HG03342 (cell line): ENCODE data around the gene TRIM45.
"Not testable (repeated sequence)": the region's sequence is repeated elsewhere in the genome, so short reads cannot be mapped to it uniquely, and the experiment has no call there.

Experiments used
- ATAC-seq: cut with Tn5 transposase; IDR thresholded peaks from one replicate; pipeline ENCODE4 v1.9.1; 2021; ENCODE audit warnings: mild to moderate bottlenecking, moderate library complexity; ENCODE audit not compliant: unreplicated experiment

The TRIM45 gene

DNA sequence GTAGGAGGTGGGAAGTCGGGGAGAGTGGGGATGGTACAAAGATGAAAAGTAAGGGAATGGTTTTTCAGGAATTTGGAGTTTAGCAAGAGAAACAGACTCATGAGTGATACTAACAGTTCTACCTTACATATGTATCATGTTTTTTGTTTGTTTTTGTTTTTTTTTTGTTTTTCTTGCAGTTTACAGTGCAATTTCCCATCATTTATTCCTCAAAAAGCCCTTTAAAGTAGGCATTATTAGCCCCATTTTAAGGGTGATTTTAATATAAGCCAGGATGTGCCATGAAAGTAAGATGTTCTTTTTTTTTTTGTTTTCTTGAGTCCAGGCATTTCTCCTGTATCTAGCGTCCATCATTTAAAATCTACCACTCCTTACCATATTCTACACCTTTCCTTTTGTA, 13.8 kb upstream of the TRIM45 start:
- no peak for ATAC-seq

DNA sequence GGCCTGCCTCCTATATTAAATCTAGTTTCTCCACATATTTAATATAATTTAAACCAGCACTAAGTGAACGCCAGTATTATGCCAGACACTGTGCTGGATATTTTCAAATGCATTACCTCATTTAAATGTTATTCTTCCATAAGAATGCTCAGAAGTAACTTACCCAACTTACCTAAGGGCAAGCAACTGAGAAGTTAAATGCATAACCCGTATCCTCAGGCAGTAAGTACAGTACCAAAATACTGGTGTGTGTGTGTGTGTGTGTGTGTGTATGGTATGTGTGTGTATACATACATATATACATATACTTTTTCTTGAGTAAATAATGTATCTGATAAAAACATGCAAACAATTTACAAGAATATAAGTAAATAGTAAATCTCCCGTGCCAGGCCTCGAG, 9.0 kb upstream of the TRIM45 start:
- no peak for ATAC-seq

DNA sequence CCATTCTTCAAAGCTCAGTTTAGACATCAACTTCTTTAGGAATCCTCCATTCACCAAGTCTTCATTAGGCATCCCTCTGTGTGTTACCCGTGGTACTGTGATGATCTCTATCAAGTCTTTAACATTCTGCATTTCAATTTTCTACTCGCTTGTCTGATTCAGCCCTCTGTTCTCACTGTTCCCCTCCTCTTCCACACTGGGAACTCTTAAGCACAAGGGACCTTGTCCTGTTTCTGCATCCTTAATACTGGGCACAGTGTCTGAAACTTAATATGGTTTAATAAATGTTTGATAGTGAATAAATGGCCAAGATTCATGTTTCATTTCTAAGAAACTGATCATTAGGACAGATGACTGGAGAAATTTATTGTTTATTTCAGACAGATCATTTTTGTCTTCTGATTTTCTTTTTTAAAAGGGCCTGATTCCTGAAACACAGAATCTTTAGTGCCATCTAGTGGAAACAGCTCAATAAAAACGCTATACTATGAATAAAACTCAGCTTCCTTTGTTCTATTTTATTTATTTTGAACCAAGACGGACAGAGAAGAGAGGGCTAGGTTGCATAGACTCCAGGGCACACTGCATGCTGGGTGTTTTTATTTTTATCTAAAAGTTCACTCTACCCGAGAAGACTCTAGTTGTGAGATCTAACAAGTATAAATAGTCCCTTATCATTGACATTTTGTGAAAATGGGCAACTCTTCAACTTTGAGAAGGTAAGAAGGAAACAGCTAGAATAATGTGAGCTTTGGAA, 7.0 kb upstream of the TRIM45 start:
- no peak for ATAC-seq

DNA sequence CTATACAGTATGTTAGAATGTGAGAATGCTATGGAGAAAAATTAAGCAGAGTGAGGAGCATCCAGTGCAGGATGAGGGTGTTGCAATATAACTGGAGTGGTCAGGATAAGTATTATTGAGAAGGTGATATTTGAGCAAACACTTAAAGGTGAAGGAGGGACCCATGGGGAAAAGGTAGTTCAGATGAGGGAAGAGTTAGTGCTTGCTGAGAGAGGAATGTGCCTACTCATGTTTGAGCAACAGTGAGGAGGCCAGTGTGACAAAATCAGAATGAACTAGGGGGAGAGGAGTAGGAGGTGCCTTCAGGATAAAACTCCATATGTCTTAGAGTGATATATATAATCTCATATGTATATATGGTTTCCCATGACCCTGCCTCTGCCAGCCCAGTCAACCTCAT, 6.2 kb upstream of the TRIM45 start:
- ATAC-seq: no peak

DNA sequence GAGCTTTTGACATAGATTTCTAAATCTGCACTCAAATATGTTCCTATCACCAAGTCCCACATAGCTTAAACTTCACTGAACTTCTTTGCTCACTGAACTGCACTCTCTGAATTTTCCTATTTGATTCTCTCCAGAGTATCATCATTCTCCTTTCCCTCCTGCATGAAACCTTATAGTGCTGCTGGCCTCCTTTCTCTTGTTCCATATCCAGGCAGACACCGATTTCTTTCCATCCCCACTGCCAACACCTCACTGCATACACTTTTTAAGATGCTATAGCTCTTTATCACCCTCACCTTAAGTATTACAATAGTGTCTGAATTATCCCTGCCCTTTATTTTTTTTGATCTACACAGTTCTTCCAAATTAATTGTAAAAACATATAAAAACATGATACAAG, 3.1 kb upstream of the TRIM45 start:
- ATAC-seq: no peak

DNA sequence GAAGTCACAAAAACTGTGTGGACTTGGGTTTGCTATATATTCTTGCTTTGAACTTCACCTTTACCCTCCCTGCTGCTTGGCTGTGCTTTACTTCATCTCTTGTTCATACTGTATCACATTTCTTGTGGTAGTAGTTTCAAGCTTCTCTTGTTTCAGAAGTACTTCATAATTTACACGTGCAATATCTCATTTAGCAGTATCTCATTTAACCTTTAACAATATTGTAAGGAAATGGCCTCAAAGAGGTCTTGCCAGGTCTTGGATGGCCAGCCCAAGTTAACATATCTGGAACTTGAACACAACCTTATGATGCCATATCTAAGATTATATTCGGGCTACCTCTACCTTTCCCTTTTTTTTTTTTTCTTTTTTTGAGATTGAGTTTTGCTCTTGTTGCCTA, 1.7 kb upstream of the TRIM45 start:
- ATAC-seq: no peak

DNA sequence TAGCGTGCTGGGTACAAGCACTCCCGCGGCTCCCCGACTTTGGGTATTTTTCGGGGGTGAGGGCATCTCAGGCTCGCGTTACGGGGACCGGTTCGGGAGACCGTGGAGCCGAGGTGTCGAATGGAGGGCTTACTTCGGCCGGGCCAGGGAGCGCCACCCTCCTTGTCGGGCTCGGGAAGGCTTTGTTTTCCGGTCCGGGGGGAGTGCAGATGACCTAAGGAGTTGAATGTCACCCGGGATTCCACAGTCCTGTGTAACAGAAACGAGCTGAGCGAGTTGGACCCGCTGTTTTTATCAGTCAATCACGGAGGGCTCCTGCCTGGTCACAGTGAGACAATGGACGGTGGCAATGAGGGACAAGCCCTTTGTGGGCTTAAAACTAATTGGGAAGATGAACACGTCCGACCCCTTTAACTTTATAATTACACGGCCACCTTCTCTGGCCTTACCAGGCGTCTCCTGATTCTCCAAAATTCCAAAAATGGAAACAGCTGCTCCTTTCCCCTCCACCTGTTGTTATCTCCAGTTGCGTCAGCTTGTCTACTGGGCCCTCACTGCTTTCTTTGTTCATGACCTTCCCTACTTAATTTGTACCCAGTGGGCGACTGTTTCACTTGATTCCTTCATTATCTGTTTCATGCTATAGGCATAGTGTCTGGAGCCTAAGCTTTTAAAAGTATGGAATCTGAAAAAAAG, 929 bp upstream of the TRIM45 start:
- no peak for ATAC-seq

DNA sequence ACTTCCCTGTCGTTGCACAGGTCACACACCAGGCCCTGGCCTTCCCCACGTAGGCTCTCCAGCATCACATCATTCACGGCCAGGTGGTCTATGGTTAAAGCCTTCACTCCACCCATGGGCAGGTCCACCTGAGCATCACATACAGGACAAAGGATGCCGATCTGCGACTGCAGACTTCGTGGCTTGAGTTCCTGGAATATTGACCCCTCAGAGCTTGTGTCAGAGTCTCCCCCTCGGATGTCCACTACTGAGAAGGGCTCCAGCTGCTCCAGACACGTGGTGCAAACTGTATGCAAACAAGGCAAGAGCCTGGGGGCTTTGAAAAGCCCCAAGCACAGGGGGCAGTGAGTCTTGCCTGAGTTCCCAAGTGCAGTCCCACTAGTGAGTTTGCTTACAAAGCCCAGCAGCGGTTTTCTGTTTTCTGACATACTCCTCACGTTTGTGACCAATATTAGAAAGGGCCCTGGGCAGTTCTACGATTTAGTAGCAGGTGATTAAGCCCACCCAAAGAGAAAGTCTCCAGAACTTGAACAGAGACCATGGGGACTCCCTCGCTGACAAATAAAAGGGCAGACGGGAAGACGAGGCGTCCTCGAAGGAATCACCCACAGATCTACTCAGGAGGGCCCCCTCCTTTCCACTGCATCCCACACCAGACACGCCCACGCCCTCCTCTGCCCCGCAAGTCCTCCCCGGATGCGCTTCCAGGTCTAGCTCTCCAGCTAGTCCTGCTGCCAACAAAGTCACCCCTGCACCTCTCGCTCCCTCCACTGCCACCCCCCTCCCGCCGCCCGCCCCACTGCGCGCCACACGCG, 568 bp downstream of the TRIM45 start:
- ATAC-seq: no peak

DNA sequence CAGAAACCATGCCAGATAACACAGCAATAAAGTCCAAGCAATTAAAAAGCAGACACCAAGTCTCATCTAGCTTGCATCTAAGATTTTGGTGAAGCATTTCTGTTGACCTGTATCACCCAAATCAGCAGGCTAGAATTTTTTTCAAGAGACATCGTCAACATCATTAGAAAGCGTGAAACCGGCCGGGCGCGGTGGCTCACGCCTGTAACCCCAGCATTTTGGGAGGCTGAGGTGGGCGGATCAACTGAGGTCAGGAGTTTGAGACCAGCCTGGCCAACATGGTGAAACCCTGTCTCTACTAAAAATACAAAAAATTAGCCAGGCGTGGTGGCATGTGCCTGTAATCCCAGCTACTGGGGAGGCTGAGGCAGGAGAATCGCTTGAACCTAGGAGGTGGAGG, 2.4 kb downstream of the TRIM45 start:
- not testable (repeated sequence) for ATAC-seq

DNA sequence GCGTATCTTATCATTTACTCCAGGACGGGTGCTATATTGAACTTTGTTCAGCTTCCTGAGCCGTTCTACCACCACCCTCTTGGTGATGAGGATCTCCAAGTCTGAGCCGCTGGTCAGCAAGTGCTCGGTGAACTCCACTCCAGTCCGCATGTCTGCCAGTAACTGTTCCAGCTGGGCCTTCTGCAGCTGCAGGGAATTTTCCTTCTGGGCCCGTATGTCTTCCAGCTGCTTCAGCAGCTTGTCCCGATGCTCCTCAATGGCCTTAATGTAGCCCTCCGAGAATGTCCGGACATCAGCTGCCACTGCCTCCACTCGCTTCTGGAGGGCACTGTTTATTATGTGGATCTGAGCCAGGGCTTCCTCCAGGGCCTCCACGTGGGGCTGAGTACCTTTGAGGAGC, 3.4 kb downstream of the TRIM45 start:
- ATAC-seq: no peak

DNA sequence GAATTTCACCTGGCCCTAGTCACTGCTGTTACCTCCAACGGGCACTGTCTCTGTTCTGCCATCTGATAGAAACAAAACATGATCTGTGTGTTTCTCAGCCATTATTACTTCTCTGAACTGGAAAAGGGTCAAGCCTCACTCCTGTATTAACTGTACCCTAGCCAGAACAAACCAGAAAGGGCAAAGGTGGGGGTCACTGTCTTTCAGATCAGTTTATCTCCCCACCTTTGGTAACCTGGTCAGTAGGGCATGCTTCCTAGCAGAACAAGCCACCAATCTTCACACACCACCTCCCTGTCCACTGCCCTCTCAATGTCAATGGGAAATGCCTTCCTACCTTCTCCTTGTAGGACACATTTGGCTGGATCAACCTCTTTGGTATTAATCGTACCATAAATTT, 3.9 kb downstream of the TRIM45 start:
- ATAC-seq: no peak

DNA sequence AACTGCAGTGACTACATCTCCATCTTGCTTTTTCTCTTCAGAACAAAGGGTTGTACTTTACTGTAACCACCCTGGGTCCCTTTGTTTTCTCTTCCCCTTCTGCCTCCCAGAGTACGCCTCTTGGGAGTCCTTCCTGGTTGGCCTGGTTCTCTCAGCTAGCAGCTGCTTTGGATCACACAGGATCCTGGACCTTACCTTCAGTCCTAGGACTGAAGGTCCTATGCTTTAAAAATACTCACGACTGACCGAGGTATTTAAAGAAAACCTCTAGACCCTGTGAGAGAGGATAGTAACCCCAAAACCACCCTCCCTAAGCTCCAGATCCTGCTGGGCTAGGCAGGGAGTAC, 4.8 kb downstream of the TRIM45 start:
- no peak for ATAC-seq

DNA sequence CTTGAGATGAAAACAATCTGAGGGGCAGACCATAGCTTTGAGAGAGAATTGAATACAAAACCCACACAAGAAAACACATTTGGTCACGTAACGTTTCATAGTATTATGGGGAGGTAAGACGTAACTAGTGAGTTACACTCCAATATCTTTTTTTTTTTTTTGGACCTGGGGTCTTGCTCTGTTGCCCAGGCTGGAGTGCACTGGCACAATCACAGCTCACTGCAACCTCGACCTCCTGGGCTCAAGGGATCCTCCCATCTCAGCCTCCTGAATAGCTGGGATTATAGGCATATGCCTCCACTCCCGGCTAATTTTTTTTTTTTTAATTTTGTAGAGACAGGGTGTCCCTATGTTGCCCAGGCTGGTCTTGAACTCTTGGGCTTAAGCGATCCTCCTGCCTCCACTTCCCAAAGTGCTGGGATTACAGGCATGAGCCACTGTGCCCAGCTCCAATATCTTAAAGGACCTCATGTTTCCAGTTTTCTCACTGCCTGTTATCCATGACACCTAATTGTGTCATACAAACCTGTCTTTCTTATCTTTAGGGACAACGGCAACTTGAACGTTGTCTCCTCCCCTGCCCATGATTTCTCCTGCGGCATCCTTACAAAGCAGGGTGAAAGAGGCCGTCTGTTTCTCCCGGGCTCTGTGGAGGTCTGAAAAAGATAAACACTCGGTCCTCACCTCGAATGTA, 5.3 kb downstream of the TRIM45 start:
- no peak for ATAC-seq

DNA sequence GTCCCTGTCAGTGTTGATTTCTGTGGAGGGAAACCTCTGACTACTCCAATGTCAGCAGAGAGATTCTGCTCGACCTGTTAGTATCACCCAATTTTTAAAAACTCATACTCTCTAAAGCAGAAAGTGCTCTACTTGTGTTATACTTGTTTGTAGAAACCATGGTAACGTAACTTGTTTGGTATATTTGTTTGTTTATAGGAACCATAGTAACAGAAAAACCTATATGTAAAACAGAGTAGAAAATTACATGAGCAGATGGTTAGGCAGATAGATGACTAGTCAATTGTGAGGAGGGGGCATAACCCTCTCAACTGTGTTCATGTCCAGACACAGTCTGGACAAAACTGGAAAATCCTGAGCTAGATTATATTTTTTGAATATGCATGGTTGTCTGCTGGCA, 6.7 kb downstream of the TRIM45 start:
- ATAC-seq: no peak

DNA sequence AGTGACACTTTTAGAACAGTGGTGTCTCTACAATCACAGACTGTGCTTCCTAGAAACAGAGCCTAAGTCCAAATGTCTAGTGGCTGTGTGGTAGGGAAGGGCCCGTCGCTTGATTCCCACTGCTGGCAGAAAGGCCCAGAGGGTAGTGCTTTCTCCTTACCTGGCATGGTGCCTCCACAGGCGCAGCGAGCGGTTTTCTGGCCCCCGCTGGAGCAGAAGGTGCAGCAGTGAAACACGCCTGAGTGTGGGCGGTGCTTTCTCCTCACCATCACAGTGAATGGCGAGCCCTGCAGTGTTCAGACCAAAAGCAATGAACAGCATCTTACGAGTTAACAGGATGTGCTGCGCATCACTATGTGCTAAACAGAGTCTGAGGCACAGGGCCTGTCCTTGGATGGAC, 8.3 kb downstream of the TRIM45 start:
- ATAC-seq: no peak

DNA sequence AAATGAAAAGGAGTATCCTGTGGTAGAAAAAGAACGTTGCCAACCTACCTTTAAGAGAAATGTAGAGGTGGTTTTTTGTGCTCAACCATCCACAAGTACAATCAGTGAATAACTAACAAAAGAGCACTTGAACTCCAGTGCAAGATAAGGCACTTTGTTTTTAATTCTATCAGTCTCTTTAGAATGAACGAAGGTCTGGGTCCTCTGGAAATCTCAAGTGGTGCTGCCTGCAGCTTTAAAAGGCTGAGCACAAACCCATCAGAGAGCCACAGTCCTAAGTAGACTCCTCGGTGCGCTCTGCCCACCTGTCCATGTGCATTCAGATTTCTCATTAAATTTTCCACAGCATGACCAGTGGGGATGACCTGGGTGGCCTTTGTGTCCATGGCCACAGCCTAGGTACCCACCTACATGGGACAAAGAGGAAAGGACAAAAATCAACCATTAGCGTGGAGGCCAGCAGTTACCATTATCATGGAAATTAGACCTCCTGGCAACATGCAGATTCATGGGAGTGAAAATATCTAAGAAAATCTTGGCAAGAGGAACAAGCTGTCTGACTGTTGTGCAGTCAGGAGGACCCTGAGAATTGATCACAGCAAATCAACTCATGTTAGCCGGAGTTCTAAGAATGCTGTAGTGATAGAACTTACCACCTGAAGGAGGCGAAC, 9.4 kb downstream of the TRIM45 start:
- no peak for ATAC-seq

DNA sequence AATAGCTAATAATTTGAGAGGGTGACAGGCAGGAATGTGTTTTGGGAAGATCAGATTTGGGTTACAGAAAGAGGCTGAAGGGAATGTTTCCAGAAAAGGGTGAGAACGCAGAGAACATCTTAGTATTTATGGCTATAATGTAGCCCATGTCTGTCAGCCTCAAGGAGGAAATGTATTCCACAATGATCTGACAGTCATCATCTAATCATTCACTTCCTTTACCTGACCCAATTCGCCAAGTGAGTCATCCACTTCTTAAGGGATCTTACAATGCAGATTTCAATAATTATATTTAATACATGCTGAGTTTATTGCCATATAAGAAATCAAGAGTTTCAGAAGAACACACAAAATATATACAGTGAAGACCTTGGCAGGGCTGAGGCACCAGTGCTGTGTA, 10.8 kb downstream of the TRIM45 start:
- no peak for ATAC-seq

DNA sequence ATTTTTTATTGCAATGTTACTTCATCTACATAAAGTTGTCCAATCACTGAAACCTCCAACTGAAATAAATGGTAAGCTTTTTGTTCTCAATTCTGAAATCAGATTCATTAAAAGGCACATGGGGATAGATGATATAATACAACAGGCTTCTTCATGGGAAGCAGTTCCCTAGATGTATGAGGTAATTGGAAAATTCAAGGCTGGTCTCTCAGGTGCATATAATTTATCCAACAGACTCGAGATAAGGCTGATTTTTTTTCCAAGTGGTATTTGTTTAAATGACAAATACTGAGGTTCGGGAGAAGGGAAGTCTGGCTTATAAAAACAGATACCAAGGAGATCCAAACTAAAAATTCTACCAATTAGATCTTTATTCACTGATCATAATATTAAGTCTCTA, 14.2 kb downstream of the TRIM45 start:
- no peak for ATAC-seq

DNA sequence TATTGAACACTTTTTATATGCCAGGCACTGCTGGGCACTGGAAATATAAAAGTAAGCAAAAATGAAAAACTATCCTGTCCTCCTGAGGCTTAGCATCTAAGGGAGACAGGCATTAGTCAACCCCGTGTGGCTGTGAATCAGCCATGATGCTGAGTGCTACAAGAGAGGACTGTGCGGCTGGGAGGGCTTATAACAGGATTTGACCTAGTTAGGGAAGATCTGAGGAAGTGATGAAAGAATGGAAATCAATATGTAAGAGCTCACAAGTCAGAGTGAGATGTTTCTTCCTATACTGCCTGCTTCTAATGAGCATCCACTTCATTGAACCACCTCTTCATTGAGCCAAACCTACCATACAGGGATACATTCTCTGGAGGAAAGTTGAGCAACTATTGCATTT, 15.1 kb downstream of the TRIM45 start:
- no peak for ATAC-seq

DNA sequence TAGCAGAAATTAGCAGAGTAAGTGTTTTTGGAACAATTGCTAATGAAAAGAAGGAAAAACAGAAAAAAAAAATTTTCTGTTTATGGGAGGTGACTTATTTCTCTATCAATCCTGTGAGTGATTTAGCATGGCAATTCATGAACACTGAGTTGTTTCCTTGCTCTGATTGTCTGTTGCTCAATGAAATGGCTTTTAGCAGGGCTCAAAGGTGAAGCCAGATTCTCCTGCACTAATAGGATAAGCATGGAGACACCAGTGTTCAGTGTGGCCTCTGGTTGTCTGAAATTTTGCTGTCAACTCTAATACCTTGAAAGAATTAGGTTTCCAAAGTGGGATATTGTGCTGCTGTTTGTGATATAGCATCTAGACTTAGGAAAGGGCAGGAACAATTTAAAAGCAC, 15.8 kb downstream of the TRIM45 start:
- ATAC-seq: no peak

DNA sequence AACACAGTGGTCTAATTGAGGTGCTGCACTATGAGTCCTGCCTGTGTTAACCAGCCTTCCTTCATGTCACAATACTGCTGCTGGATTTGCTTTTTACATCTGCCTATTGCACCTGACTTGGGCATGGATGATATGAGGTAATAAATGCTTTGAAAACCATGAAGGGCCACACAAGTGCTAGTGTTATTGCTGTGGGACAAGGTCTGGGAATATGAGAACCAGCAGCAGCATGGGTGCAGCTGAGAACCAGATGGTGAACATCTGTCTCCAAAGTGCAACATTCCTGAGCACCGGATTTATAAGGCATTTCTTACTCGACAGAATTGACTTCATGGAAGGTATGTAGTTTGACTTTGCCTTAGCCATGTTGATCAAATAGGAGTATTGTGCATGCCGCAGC, 16.6 kb downstream of the TRIM45 start:
- ATAC-seq: no peak
